ENCODE measurements around the gene KCNQ2. TPM values are rescaled to one million over a fixed set of nuclear protein-coding genes. Genes with fewer than 3 reads are reported as not detected.

KCNQ2 gene
- total RNA-seq, 1 donor from 2014 or later: not detected

GRCh38 chr20:63463400-63464288, 8.8 kb downstream of the KCNQ2 start:
- no peaks in the 10 kb centered on the region for H3K36me3 ChIP-seq (ENCODE audit: control insufficient read depth, insufficient read depth, low read length)
- DNase-seq (ENCODE audit: low read depth): no peak
- no peak for TF ChIP-seq CTCF (IDR thresholded peaks at IDR 0.05; ENCODE audit: insufficient read depth, low read length, severe bottlenecking)
- no peak for FAIRE-seq
- H3K4me3 ChIP-seq (ENCODE audit: low read depth, low read length): no peak overlapping the region
- peaks cover 2% of the 10 kb centered on the region for H3K27me3 ChIP-seq (ENCODE audit: control insufficient read depth, insufficient read depth, low read length)

GRCh38 chr20:63462244-63462643, 10.2 kb downstream of the KCNQ2 start:
- FAIRE-seq (no peak), DNase-seq (ENCODE audit: low read depth) (no peak)
- Histone ChIP-seq H3K4me3 (ENCODE audit: low read depth, low read length) (no peak overlapping the region), H3K36me3 (ENCODE audit: control insufficient read depth, insufficient read depth, low read length) (no peaks in the 10 kb centered on the region), H3K27me3 (ENCODE audit: control insufficient read depth, insufficient read depth, low read length) (peaks cover 2% of the 10 kb centered on the region)
- TF ChIP-seq CTCF (IDR thresholded peaks at IDR 0.05; ENCODE audit: insufficient read depth, low read length, severe bottlenecking): no peak

GRCh38 chr20:63461104-63461763, 11.2 kb downstream of the KCNQ2 start:
- Histone ChIP-seq H3K4me3 (ENCODE audit: low read depth, low read length) (no peak overlapping the region), H3K27me3 (ENCODE audit: control insufficient read depth, insufficient read depth, low read length) (peaks cover 2% of the 10 kb centered on the region), H3K36me3 (ENCODE audit: control insufficient read depth, insufficient read depth, low read length) (no peaks in the 10 kb centered on the region)
- no peak for TF ChIP-seq CTCF (IDR thresholded peaks at IDR 0.05; ENCODE audit: insufficient read depth, low read length, severe bottlenecking)
- FAIRE-seq: no peak
- no peak for DNase-seq (ENCODE audit: low read depth)

GRCh38 chr20:63459070-63459380, 13.4 kb downstream of the KCNQ2 start:
- peaks cover 2% of the 10 kb centered on the region for H3K27me3 ChIP-seq (ENCODE audit: control insufficient read depth, insufficient read depth, low read length)
- DNase-seq (ENCODE audit: low read depth) (no peak), FAIRE-seq (no peak)
- H3K4me3 ChIP-seq (ENCODE audit: low read depth, low read length): no peak overlapping the region
- H3K36me3 ChIP-seq (ENCODE audit: control insufficient read depth, insufficient read depth, low read length): no peaks in the 10 kb centered on the region
- no peak for TF ChIP-seq CTCF (IDR thresholded peaks at IDR 0.05; ENCODE audit: insufficient read depth, low read length, severe bottlenecking)

- Histone ChIP-seq H3K27me3 (ENCODE audit: control insufficient read depth, insufficient read depth, low read length) (peaks cover 2% of the 10 kb centered on the region), H3K4me3 (ENCODE audit: low read depth, low read length) (no peak overlapping the region), H3K36me3 (ENCODE audit: control insufficient read depth, insufficient read depth, low read length) (no peaks in the 10 kb centered on the region)
- no peak for TF ChIP-seq CTCF (IDR thresholded peaks at IDR 0.05; ENCODE audit: insufficient read depth, low read length, severe bottlenecking)
- FAIRE-seq: no peak
- no peak for DNase-seq (ENCODE audit: low read depth)
Measured at GRCh38 chr20:63458170-63459069, 14.0 kb downstream of the KCNQ2 start.

All from bronchial epithelial cell (primary cell).